Measurements from ENCODE around the gene RGS6. TPM values are rescaled to one million over a fixed set of nuclear protein-coding genes. Genes with fewer than 3 reads are reported as not detected.
A peak's percentile ranks its signal among the peaks of the same experiment; 100 is the strongest.

Gene RGS6
- total RNA-seq, 4 donors from 2014 or later, result 0.83 to 2.4 (median 1.5) TPM

DNA sequence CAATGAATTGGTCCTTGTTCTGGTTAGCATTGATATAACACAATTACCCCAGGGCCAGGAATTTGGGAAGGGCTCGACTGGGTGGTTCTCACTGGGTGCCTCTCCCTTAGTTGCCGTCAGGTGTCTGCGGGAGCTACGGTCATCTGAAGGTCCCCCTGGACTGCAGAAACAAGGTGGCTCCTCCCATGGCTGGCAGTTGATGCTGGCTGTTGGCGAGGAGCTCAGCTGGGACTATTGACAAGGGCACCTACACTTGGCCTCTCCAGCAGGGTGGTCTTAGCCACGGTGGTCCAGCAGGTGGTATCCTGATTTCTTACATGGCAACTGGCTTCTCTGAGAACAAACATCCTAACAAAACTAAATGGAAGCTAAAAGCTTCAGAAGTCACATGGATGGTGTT lies 41.0 kb upstream of the RGS6 start:
- Histone ChIP-seq H3K4me3 (no peak overlapping the region), H3K36me3 (no peaks in the 10 kb centered on the region), H3K27ac (replicated peaks in 1 of 4) (no peak overlapping the region), H3K27me3 (peaks cover 0 to 3% (median 0%) of the 10 kb centered on the region in 4 donors), H3K9me3 (peaks cover 0 to 3% (median 0%) of the 10 kb centered on the region in 4 donors), H3K4me1 (no peaks in the 10 kb centered on the region)
- intact Hi-C loops (cut with DNase I), result no loop called here
- TF ChIP-seq, protein P1, sequence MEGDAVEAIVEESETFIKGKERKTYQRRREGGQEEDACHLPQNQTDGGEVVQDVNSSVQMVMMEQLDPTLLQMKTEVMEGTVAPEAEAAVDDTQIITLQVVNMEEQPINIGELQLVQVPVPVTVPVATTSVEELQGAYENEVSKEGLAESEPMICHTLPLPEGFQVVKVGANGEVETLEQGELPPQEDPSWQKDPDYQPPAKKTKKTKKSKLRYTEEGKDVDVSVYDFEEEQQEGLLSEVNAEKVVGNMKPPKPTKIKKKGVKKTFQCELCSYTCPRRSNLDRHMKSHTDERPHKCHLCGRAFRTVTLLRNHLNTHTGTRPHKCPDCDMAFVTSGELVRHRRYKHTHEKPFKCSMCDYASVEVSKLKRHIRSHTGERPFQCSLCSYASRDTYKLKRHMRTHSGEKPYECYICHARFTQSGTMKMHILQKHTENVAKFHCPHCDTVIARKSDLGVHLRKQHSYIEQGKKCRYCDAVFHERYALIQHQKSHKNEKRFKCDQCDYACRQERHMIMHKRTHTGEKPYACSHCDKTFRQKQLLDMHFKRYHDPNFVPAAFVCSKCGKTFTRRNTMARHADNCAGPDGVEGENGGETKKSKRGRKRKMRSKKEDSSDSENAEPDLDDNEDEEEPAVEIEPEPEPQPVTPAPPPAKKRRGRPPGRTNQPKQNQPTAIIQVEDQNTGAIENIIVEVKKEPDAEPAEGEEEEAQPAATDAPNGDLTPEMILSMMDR (IDR thresholded peaks at IDR 0.05), result no peak
- TF ChIP-seq EP300 (IDR thresholded peaks at IDR 0.05), result no peak
- no peak for TF ChIP-seq POLR2AphosphoS5 (IDR thresholded peaks at IDR 0.05)
- no peak for TF ChIP-seq POLR2A (IDR thresholded peaks at IDR 0.05; ENCODE audit: low read depth)
- no peak for DNase-seq (ENCODE audit: extremely low spot score)
- WGBS, result 85% methylated on average over 4 of the region's 6 CpGs

DNA sequence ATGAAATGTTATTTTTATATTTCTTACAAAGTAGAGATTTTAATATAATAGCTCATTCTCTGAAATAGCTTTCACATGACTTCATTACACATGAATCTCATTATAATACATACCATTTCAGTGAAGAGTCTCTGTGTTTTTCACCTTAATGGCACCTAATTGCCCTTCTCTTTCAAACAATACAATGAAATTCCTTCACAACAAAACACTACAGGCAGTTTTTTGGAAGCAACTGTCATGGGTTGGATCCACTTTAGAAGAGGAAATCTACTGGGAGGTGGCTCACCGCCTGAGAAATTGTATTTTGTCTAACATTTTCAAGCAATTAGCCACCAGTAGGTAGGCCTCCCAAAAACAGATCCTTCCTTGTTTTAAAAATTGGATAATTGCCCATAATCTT lies 40.3 kb upstream of the RGS6 start:
- intact Hi-C loops (cut with DNase I), result no loop called here
- no peaks in the 10 kb centered on the region for H3K4me1 ChIP-seq
- H3K4me3 ChIP-seq, result no peak overlapping the region
- no peak overlapping the region for H3K27ac ChIP-seq (replicated peaks in 1 of 4)
- no peaks in the 10 kb centered on the region for H3K36me3 ChIP-seq
- TF ChIP-seq POLR2AphosphoS5 (IDR thresholded peaks at IDR 0.05), result no peak
- no peak for TF ChIP-seq POLR2A (IDR thresholded peaks at IDR 0.05; ENCODE audit: low read depth)
- TF ChIP-seq, protein P1 (IDR thresholded peaks at IDR 0.05), result no peak
- TF ChIP-seq EP300 (IDR thresholded peaks at IDR 0.05), result no peak
- peaks cover 0 to 5% (median 0%) of the 10 kb centered on the region in 4 donors for H3K27me3 ChIP-seq
- no peak for DNase-seq (ENCODE audit: extremely low spot score)
- H3K9me3 ChIP-seq, result peaks cover 0 to 3% (median 0%) of the 10 kb centered on the region in 4 donors
- 78% methylated on average over 1 of the region's 1 CpG for WGBS

DNA sequence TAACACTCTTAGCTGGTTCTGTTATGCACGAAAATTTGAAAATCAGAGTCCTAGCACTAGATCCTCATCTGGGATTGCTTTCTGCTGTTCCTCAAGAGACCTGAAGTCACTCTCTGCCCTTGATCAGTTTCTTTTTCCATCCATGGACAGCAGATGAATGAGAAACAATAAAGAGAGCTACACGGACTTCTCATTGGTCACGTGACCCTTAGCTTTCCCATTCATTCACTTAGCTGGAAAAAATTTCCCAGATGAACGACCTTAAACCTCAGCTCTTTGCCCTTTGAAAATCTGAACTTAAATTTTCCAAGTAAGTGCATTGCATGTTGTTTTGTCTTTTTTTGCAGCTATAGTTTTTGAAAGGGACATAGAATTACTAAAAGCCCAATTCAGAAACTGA lies 27.2 kb upstream of the RGS6 start:
- WGBS, result 56% methylated on average over 4 of the region's 4 CpGs
- DNase-seq (ENCODE audit: extremely low spot score), result peak; percentile 34
- TF ChIP-seq EP300 (IDR thresholded peaks at IDR 0.05), result no peak
- no peak for TF ChIP-seq POLR2AphosphoS5 (IDR thresholded peaks at IDR 0.05)
- no peak for TF ChIP-seq POLR2A (IDR thresholded peaks at IDR 0.05; ENCODE audit: low read depth)
- TF ChIP-seq, protein P1 (IDR thresholded peaks at IDR 0.05), result no peak
- Histone ChIP-seq H3K9me3 (peaks cover 0 to 4% (median 2%) of the 10 kb centered on the region in 4 donors), H3K4me1 (peaks cover 0 to 18% (median 0%) of the 10 kb centered on the region in 4 donors), H3K4me3 (no peak overlapping the region), H3K27ac (replicated peaks in 1 of 4) (no peak overlapping the region), H3K27me3 (peaks cover 0 to 15% (median 0%) of the 10 kb centered on the region in 4 donors), H3K36me3 (no peaks in the 10 kb centered on the region)
- intact Hi-C loops (cut with DNase I), result no loop called here

DNA sequence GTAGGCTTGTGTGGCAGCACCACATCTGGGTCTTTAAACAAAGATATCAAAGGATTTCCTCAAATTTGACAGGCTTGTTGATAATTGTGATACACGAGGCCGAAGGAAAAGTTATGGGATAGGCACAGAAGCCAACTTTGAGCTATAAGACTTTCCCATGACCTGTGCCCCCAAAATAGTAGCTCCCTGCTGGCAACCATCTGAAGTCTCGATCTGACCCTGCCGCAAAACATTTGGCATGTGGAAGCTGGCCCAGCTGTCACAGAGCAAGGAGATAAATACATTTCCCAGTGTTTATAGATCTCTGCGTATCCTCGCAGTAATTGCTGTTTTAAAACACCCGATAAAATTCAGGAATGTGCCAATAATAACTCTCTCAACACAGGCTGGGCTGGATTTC lies 26.4 kb upstream of the RGS6 start:
- no peaks in the 10 kb centered on the region for H3K36me3 ChIP-seq
- no peak overlapping the region for H3K27ac ChIP-seq (replicated peaks in 1 of 4)
- H3K4me1 ChIP-seq, result peaks cover 0 to 18% (median 0%) of the 10 kb centered on the region in 4 donors
- TF ChIP-seq, protein P1 (IDR thresholded peaks at IDR 0.05), result no peak
- TF ChIP-seq EP300 (IDR thresholded peaks at IDR 0.05), result no peak
- TF ChIP-seq POLR2AphosphoS5 (IDR thresholded peaks at IDR 0.05), result no peak
- TF ChIP-seq POLR2A (IDR thresholded peaks at IDR 0.05; ENCODE audit: low read depth), result no peak
- peak; percentile 79 for DNase-seq (ENCODE audit: extremely low spot score)
- 35% methylated on average over 7 of the region's 7 CpGs for WGBS
- intact Hi-C loops (cut with DNase I), result no loop called here
- H3K4me3 ChIP-seq, result no peak overlapping the region
- no peaks in the 10 kb centered on the region for H3K9me3 ChIP-seq
- H3K27me3 ChIP-seq, result peaks cover 0 to 17% (median 0%) of the 10 kb centered on the region in 4 donors
